NCI-H1105 treated with DMSO at 0.1 percent for 48 hours (cell line): ENCODE results near the gene TAF4.

Source experiments
- DNase-seq: peaks from one replicate; lab custom pipeline; 2025; lab: John Stamatoyannopoulos, UW

The TAF4 gene

DNA sequence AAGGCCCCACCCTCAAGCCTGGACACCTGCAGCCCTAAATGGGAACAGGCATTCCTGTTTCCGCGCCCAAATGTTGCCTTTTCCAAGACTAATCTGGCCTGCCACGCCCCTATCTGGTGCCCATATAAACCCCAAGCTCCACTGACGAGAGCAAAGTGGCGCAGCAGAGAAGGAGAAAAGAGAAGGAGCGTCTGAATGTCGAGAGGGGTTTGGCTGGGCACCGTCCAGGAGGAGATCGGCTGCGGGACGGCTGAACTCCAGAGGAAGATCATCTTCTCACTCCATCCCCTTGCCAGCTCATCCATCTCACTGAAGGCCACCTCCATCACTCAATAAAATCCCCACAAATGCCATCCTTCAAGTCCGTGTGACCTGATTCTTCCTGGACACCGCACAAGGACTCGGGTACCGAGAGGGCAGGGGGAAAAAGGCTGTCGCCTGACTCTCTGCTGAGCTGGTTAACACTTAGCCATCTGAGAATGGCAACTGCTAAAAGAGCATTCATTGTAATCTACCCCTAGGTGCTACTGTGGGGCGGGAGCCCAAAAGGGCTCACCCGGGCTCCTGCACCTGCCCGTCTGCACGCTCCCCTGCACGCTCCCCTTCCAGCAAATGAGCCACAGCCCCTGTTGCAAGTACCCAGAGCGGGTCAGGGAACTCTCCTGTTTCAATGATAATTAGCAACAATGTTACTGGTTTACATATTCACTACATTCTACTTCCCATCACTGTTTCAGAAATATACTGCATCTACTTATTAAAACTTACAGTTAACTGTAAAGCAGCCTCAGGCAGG, 23.5 kb downstream of the TAF4 start:
- DNase-seq = no peak

DNA sequence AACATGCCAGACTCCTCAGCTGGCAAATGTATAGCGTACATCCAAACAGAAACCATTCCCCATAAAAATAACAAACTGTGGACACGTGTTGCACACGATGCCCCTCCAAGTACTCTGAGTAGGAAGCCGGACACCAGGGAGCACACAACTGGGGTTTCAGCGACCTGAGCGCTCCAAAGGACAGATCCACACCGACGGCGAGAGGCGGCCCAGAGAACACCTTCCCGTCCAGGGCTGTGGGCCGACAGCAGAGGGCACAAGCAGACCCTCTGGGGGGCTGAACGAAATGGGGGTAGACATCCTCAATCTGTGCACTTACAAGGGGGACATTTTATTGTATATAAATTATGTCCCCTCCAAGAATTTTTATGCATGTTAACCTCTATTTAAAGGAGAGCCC, 24.7 kb downstream of the TAF4 start:
- no peak for DNase-seq

GRCh38 chr20:62040381-62040922, 25.2 kb downstream of the TAF4 start:
- DNase-seq = no peak

- DNase-seq = no peak
Observed at GRCh38 chr20:62039738-62040137, 25.9 kb downstream of the TAF4 start.

GRCh38 chr20:62032609-62033368, 32.9 kb downstream of the TAF4 start:
- DNase-seq = no peak

DNA sequence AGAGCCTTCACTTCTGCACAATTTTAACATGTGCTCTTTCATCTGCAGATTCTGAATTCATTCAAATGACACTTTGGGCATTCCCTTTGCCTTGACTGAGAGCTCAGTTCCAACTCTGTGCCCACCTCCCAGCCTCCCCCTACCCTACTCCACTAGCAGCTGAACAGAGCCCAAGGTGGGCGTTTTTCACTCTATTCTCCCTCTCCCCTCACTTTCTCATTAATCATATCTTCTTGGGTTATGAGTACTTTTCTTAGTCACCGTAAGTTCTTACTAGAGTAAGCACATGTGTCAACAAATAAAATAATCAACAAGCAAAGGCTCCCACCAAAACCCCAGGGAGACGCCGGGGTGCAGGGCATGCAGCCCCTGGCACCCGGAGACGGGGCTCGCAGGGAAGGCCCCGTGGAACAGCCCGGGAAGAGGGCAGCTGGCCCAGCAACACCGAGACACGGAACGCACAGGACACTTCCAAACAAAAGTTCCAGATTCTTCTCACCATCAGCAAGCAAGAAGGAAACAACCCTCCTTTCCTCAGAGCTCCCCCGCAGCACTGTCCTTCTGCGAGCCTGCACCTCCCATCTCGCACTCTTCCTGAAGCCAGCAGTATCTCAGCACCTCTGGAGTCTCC, 34.1 kb downstream of the TAF4 start:
- DNase-seq = no peak

GRCh38 chr20:62030834-62031434, 34.7 kb downstream of the TAF4 start:
- no peak for DNase-seq

DNA sequence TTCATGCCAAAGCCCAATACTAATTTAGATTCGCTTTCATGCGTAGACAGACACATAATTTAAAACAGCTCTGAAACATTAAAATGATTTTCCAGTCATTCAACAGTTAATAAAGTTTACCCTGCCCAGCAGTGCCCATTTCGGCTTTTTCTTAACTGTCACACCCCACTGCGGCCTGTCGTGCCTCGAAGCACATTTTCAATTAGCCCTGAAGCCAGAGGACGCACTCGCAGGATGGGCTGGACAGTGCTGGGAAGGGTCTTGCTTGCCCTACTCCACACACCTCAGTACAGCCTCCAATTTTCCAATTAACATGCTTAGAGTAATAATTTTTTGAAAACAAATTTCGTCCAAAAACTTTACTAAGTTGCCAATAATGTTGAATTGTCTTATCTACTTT, 35.3 kb downstream of the TAF4 start:
- DNase-seq = no peak

GRCh38 chr20:62029949-62030348, 35.7 kb downstream of the TAF4 start:
- no peak for DNase-seq

GRCh38 chr20:62029296-62029695, 36.4 kb downstream of the TAF4 start:
- DNase-seq = no peak

- DNase-seq = no peak
Observed at GRCh38 chr20:62028384-62028783, 37.3 kb downstream of the TAF4 start.

DNA sequence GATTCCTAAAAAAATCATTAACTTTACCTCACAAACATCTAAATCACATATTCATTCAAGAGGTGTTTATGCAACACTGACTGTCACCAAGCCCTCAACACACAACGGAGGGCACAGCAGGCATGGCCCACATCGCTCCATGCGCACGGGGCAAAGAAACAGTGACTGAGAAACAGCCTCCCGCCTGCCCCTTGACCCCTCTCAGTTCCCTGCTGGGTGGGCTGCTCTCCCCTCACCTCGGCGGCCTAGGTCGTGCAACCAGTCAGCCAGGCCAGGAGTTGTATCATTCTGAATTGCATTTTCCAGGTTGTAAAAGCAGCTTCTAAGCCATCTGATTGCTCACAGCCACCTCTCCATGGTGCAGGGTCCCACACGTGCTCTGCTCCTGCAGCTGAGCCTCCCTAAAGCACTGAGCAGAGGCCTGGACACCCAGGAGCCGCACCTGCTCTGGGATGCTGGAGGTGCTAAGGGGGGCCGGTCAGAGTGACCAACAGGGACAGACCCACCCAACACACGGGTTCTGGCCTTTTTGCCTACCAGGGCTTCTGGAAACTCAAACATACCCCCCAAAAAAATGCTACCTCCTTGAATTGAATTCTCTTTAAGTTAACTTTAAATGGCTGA, 37.9 kb downstream of the TAF4 start:
- no peak for DNase-seq

- DNase-seq = no peak
Observed at GRCh38 chr20:62027116-62027515, 38.6 kb downstream of the TAF4 start.

DNA sequence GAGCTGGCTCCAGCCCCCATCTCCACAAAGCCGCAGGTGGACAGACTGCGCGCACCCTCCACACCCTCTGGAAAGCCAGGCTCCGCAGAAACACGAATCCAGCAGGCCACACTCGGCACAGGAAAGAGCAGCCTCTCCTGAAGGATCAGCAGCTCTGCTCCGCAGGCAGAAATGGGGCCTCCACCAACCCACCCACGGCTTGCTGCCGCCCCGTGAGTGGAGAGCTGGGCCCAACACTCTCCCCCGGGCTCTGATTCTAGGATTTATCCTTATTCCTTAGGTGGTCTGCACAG, 39.2 kb downstream of the TAF4 start:
- DNase-seq = no peak

- DNase-seq = no peak
Observed at GRCh38 chr20:62025832-62026563, 39.7 kb downstream of the TAF4 start.

GRCh38 chr20:62025394-62025793, 40.3 kb downstream of the TAF4 start:
- DNase-seq = no peak

DNA sequence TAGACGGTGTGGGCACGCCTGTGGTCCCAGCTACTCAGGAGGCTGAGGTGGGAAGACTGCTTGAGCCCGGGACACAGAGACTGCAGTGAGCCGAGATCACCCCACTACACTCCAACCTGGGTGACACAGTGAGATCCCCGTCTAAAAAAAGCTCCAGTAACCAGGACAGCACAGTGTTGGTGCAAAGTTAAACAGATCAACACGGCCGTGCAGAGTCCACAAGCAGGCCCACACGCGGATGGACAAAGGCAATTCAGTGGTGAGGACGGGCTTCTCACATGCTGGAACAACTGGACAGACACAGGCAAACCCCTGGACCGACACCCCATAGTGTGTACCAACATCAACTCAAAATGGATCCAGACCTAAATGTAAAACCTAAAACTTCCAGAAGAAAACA, 41.7 kb downstream of the TAF4 start:
- no peak for DNase-seq

DNA sequence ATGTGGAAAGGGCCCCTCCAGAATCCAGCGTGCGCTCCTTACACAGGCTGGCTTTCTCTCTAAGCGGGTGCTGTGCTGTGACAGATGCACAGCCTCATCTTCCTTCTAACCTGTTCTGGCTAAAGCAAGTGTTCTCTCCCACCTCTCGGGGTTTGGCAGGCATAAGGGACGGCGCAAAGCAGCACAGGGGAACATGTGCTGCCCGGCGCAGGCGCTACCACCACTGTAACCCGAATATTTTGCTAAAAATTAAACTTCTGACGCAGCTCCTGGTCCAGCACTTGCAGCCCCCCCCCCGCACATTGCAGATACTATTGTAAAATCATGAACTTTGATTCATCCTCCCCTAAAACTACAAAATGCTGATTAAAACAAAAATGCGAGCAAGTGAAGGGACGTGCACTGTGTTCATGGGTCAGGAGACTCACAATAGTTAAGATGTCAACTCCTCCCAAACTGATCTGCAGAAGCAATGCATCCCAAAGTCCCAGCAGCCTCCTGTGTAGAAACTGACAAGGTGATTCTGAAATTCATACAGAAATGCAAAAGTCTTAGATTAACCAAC, 43.0 kb downstream of the TAF4 start:
- DNase-seq = no peak

DNA sequence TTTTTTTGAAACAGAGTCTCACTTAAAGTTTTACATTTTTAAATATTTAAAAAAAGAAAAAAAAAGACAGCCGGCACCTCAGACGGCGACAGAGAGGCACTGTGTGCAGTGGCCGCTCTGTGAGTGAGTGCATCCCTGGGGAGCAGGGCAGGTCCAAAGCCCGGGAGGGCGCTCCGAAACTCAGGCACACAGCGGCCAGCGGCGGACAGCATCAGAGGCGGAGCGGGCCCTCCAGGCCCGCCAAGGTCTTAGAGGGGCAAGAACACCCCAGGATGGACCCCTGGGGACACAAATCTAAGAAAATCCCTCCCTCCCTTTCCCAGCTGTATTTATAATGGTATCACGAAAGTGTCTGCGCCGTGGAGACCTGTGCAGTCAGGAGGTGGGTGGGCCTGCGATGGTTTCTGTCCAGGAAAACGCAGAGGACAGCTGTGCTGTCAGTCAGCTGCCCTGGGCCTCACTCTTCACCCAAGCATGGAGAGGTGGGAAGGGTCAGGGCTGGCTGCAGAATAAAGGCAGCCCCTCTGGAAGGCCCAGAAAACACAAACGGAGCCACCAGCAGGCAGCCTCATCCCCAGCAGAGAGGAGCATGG, 43.8 kb downstream of the TAF4 start:
- no peak for DNase-seq

- DNase-seq = no peak
Observed at GRCh38 chr20:62020935-62021701, 44.6 kb downstream of the TAF4 start.
